Measurements from ENCODE around the gene GREB1. TPM values are rescaled to one million over a fixed set of nuclear protein-coding genes. Genes with fewer than 3 reads are reported as not detected.

The GREB1 gene
- total RNA-seq, 2 experiments from 2014 or later, result 0.10 to 0.29 TPM

GRCh38 chr2:11563784-11564666 is 30.2 kb downstream of the GREB1 start:
- ChIA-PET CTCF (interaction anchor here (0.5 to 1.3 kb wide), 3 partner anchors 19 to 384 kb away, joined by 3 to 4 read pairs (median 4); no protein-coding TSS in a partner anchor), POLR2A (no interaction called here)
- Mint-ChIP-seq H3K27ac (no peak overlapping the region), H3K36me3 (ENCODE audit: low read depth) (no peaks in the 10 kb centered on the region), H3K9me3 (no peaks in the 10 kb centered on the region), H3K4me1 (no peaks in the 10 kb centered on the region), H3K27me3 (no peaks in the 10 kb centered on the region), H3K4me3 (no peak overlapping the region)
- DNase-seq, result no peak

- no peak overlapping the region for H3K4me3 Mint-ChIP-seq
- no peaks in the 10 kb centered on the region for H3K36me3 Mint-ChIP-seq (ENCODE audit: low read depth)
- H3K27ac Mint-ChIP-seq, result no peak overlapping the region
- no peaks in the 10 kb centered on the region for H3K9me3 Mint-ChIP-seq
- no peak for DNase-seq
- ChIA-PET CTCF (interaction anchor here (0.8 to 1.3 kb wide), 4 partner anchors 18 to 651 kb away, joined by 3 to 6 read pairs (median 4); no protein-coding TSS in a partner anchor), POLR2A (no interaction called here)
- H3K4me1 Mint-ChIP-seq, result no peaks in the 10 kb centered on the region
- no peaks in the 10 kb centered on the region for H3K27me3 Mint-ChIP-seq
Observed at GRCh38 chr2:11564816-11565567, 31.1 kb downstream of the GREB1 start.

GRCh38 chr2:11566383-11566782 is 32.5 kb downstream of the GREB1 start:
- POLR2A ChIA-PET, result no interaction called here
- no peak for DNase-seq
- H3K36me3 Mint-ChIP-seq (ENCODE audit: low read depth), result no peaks in the 10 kb centered on the region
- H3K4me1 Mint-ChIP-seq, result no peaks in the 10 kb centered on the region
- H3K9me3 Mint-ChIP-seq, result no peaks in the 10 kb centered on the region
- H3K27ac Mint-ChIP-seq, result no peak overlapping the region
- CTCF ChIA-PET, result interaction anchor here (2.7 kb wide), 1 partner anchor 16 kb away, joined by 9 read pairs; no protein-coding TSS in a partner anchor
- no peaks in the 10 kb centered on the region for H3K27me3 Mint-ChIP-seq
- H3K4me3 Mint-ChIP-seq, result no peak overlapping the region

GRCh38 chr2:11567631-11568031 is 33.8 kb downstream of the GREB1 start:
- POLR2A ChIA-PET, result no interaction called here
- Mint-ChIP-seq H3K36me3 (ENCODE audit: low read depth) (no peaks in the 10 kb centered on the region), H3K27ac (no peak overlapping the region), H3K27me3 (no peaks in the 10 kb centered on the region), H3K9me3 (no peaks in the 10 kb centered on the region), H3K4me3 (no peak overlapping the region), H3K4me1 (no peaks in the 10 kb centered on the region)
- DNase-seq, result no peak
- CTCF ChIA-PET, result interaction anchor here (2.7 kb wide), 1 partner anchor 14 kb away, joined by 9 read pairs; no protein-coding TSS in a partner anchor

GRCh38 chr2:11568436-11568835 is 34.6 kb downstream of the GREB1 start:
- H3K4me3 Mint-ChIP-seq, result no peak overlapping the region
- CTCF ChIA-PET, result interaction anchor here (2.7 kb wide), 1 partner anchor 13 kb away, joined by 9 read pairs; no protein-coding TSS in a partner anchor
- POLR2A ChIA-PET, result no interaction called here

GRCh38 chr2:11569636-11570035 is 35.8 kb downstream of the GREB1 start:
- Mint-ChIP-seq H3K27me3 (no peaks in the 10 kb centered on the region), H3K27ac (no peak overlapping the region), H3K36me3 (ENCODE audit: low read depth) (no peaks in the 10 kb centered on the region), H3K4me3 (no peak overlapping the region), H3K4me1 (no peaks in the 10 kb centered on the region), H3K9me3 (no peaks in the 10 kb centered on the region)
- ChIA-PET POLR2A (no interaction called here), CTCF (interaction anchor here (0.7 kb wide), 1 partner anchor 148 kb away, joined by 3 read pairs; no protein-coding TSS in a partner anchor)
- DNase-seq, result no peak

More at GRCh38 chr2:11568436-11568835, 34.6 kb downstream of the GREB1 start:
- Mint-ChIP-seq H3K36me3 (ENCODE audit: low read depth) (no peaks in the 10 kb centered on the region), H3K4me1 (no peaks in the 10 kb centered on the region), H3K27ac (no peak overlapping the region), H3K9me3 (no peaks in the 10 kb centered on the region), H3K27me3 (no peaks in the 10 kb centered on the region)
- DNase-seq, result no peak

- POLR2A ChIA-PET, result no interaction called here
- no peaks in the 10 kb centered on the region for H3K27me3 Mint-ChIP-seq
- H3K4me1 Mint-ChIP-seq, result no peaks in the 10 kb centered on the region
- no peaks in the 10 kb centered on the region for H3K9me3 Mint-ChIP-seq
- no peaks in the 10 kb centered on the region for H3K36me3 Mint-ChIP-seq (ENCODE audit: low read depth)
- no peak for DNase-seq
- H3K27ac Mint-ChIP-seq, result no peak overlapping the region
- H3K4me3 Mint-ChIP-seq, result no peak overlapping the region
- CTCF ChIA-PET, result no interaction called here
Observed at GRCh38 chr2:11571170-11571569, 37.3 kb downstream of the GREB1 start.

- DNase-seq, result no peak
- ChIA-PET CTCF (no interaction called here), POLR2A (no interaction called here)
- Mint-ChIP-seq H3K4me3 (no peak overlapping the region), H3K4me1 (no peaks in the 10 kb centered on the region), H3K9me3 (no peaks in the 10 kb centered on the region), H3K27ac (no peak overlapping the region), H3K36me3 (ENCODE audit: low read depth) (no peaks in the 10 kb centered on the region), H3K27me3 (no peaks in the 10 kb centered on the region)
Observed at GRCh38 chr2:11572996-11573395, 39.2 kb downstream of the GREB1 start.

GRCh38 chr2:11573418-11574175 is 39.8 kb downstream of the GREB1 start:
- ChIA-PET CTCF (interaction anchor here (1.1 kb wide), 1 partner anchor 11 kb away, joined by 4 read pairs; no protein-coding TSS in a partner anchor), POLR2A (no interaction called here)
- Mint-ChIP-seq H3K27ac (no peak overlapping the region), H3K4me3 (no peak overlapping the region), H3K27me3 (no peaks in the 10 kb centered on the region), H3K4me1 (no peaks in the 10 kb centered on the region), H3K36me3 (ENCODE audit: low read depth) (no peaks in the 10 kb centered on the region), H3K9me3 (no peaks in the 10 kb centered on the region)
- no peak for DNase-seq

GRCh38 chr2:11574176-11575046 is 40.6 kb downstream of the GREB1 start:
- Mint-ChIP-seq H3K36me3 (ENCODE audit: low read depth) (no peaks in the 10 kb centered on the region), H3K9me3 (no peaks in the 10 kb centered on the region), H3K27ac (no peak overlapping the region), H3K4me1 (no peaks in the 10 kb centered on the region), H3K4me3 (no peak overlapping the region), H3K27me3 (no peaks in the 10 kb centered on the region)
- ChIA-PET POLR2A (no interaction called here), CTCF (interaction anchor here (1.1 kb wide), 1 partner anchor 10 kb away, joined by 4 read pairs; no protein-coding TSS in a partner anchor)
- DNase-seq, result no peak

GRCh38 chr2:11576398-11576797 is 42.6 kb downstream of the GREB1 start:
- ChIA-PET CTCF (no interaction called here), POLR2A (no interaction called here)
- H3K4me3 Mint-ChIP-seq, result no peak overlapping the region
- no peaks in the 10 kb centered on the region for H3K36me3 Mint-ChIP-seq (ENCODE audit: low read depth)
- H3K9me3 Mint-ChIP-seq, result no peaks in the 10 kb centered on the region
- no peaks in the 10 kb centered on the region for H3K27me3 Mint-ChIP-seq
- H3K27ac Mint-ChIP-seq, result no peak overlapping the region
- DNase-seq, result no peak
- H3K4me1 Mint-ChIP-seq, result no peaks in the 10 kb centered on the region
